ENCODE data around the gene IL22RA2.
"Not testable (repeated sequence)": the region's sequence is repeated elsewhere in the genome, so short reads cannot be mapped to it uniquely, and the experiment has no call there.

IL22RA2 gene

DNA sequence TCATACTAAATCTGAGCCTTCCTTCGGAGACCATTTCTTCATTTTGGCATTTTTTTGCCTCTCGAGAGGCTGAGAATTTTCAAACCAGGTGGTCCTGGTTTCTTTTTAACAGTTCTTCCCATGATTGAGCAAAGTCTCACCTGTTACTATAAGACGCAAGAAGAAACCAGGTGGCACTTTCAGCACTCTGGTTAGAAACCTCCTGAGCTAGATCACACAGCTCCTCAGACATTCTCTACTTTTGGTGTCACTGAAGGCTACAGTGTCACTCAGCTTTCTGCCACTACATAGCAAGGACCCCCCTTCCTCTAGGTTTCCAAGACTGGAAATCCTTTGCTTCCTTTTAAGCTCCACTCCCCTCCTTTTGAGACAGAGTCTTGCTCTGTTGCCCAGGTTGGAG is 38.5 kb upstream of the IL22RA2 start:
- H3K36me3 ChIP-seq (ENCODE audit: control insufficient read depth in 2 of 2, insufficient read depth in 1 of 2, low read length in 2 of 2) = peaks cover 0 to 8% of the 10 kb centered on the region in 2 experiments; a peak in 1 of 3 replicates
- POLR2A ChIA-PET = no interaction called here
- no peak for TF ChIP-seq ZBTB6 (tag by site-specific recombination; IDR thresholded peaks at IDR 0.05)
- no peak for TF ChIP-seq ZNF561 (tag by site-specific recombination; IDR thresholded peaks at IDR 0.05; ENCODE audit: borderline replicate concordance)
- no peak for TF ChIP-seq ZNF501 (tag by site-specific recombination; IDR thresholded peaks at IDR 0.05)
- no peak for TF ChIP-seq IKZF3 (tag by site-specific recombination; IDR thresholded peaks at IDR 0.05)
- TF ChIP-seq FEZF1 (tag by site-specific recombination; IDR thresholded peaks at IDR 0.05) = no peak
- no peak for TF ChIP-seq KLF1 (tag by site-specific recombination; IDR thresholded peaks at IDR 0.05)
- TF ChIP-seq SP3 (tag by site-specific recombination; IDR thresholded peaks at IDR 0.05) = no peak
- TF ChIP-seq ZNF138 (tag by site-specific recombination; IDR thresholded peaks at IDR 0.05; ENCODE audit: borderline replicate concordance) = no peak

GRCh38 chr6:137210903-137211302 is 37.5 kb upstream of the IL22RA2 start:
- ChIA-PET CTCF (no interaction called here), POLR2A (no interaction called here)
- no peak overlapping the region for H3K27ac ChIP-seq (ENCODE audit: extremely low read depth, low read depth, low read length)
- H3K4me1 ChIP-seq (ENCODE audit: control insufficient read depth, insufficient read depth, low read length) = no peaks in the 10 kb centered on the region
- no peaks in the 10 kb centered on the region for H3K9me3 ChIP-seq (ENCODE audit: control insufficient read depth, insufficient read depth, low read depth, low read length)
- no peak overlapping the region for H3K4me3 ChIP-seq (ENCODE audit: low read depth, low read length)
- H3K36me3 ChIP-seq (ENCODE audit: control insufficient read depth in 2 of 2, insufficient read depth in 1 of 2, low read length in 2 of 2) = peaks cover 0 to 16% of the 10 kb centered on the region in 2 experiments; a peak in 1 of 3 replicates
- TF ChIP-seq ZNF10 (tag by site-specific recombination; IDR thresholded peaks at IDR 0.05) (no peak), ZNF155 (tag by site-specific recombination; IDR thresholded peaks at IDR 0.05) (no peak), ZNF416 (tag by site-specific recombination; IDR thresholded peaks at IDR 0.05) (no peak), PATZ1 (tag by site-specific recombination; IDR thresholded peaks at IDR 0.05) (no peak)

More for the DNA sequence above, 38.5 kb upstream of the IL22RA2 start:
- H3K9me3 ChIP-seq (ENCODE audit: control insufficient read depth, insufficient read depth, low read depth, low read length) = no peaks in the 10 kb centered on the region
- peaks cover 4% of the 10 kb centered on the region for H3K4me1 ChIP-seq (ENCODE audit: control insufficient read depth, insufficient read depth, low read length)
- H3K27ac ChIP-seq (ENCODE audit: extremely low read depth, low read depth, low read length) = no peak overlapping the region
- CTCF ChIA-PET = no interaction called here
- H3K4me3 ChIP-seq (ENCODE audit: low read depth, low read length) = no peak overlapping the region

- POLR2A ChIA-PET = no interaction called here
- H3K27ac ChIP-seq (ENCODE audit: extremely low read depth, low read depth, low read length) = no peak overlapping the region
- H3K9me3 ChIP-seq (ENCODE audit: control insufficient read depth, insufficient read depth, low read depth, low read length) = no peaks in the 10 kb centered on the region
- TF ChIP-seq ZNF76 (tag by site-specific recombination; IDR thresholded peaks at IDR 0.05; ENCODE audit: borderline replicate concordance, low read depth) = no peak
- peak; percentile 90 for TF ChIP-seq ZNF585B (tag by site-specific recombination; IDR thresholded peaks at IDR 0.05)
- no peak for TF ChIP-seq SCRT2 (tag by site-specific recombination; IDR thresholded peaks at IDR 0.05)
- TF ChIP-seq SETDB1 (IDR thresholded peaks at IDR 0.05; ENCODE audit: insufficient read length, low read length) = peak; percentile 37
- peaks cover 15 to 39% of the 10 kb centered on the region in 2 experiments for H3K36me3 ChIP-seq (ENCODE audit: control insufficient read depth in 2 of 2, insufficient read depth in 1 of 2, low read length in 2 of 2)
- CTCF ChIA-PET = no interaction called here
- no peaks in the 10 kb centered on the region for H3K4me1 ChIP-seq (ENCODE audit: control insufficient read depth, insufficient read depth, low read length)
- no peak overlapping the region for H3K4me3 ChIP-seq (ENCODE audit: low read depth, low read length)
Measured at GRCh38 chr6:137208279-137208678, 34.8 kb upstream of the IL22RA2 start.

- POLR2A ChIA-PET; H3K27ac ChIP-seq (ENCODE audit: extremely low read depth, low read depth, low read length); H3K9me3 ChIP-seq (ENCODE audit: control insufficient read depth, insufficient read depth, low read depth, low read length); H3K4me3 ChIP-seq (ENCODE audit: low read depth, low read length); H3K4me1 ChIP-seq (ENCODE audit: control insufficient read depth, insufficient read depth, low read length); CTCF ChIA-PET: not testable (repeated sequence)
- H3K36me3 ChIP-seq (ENCODE audit: control insufficient read depth in 2 of 2, insufficient read depth in 1 of 2, low read length in 2 of 2) = peaks cover 22 to 47% of the 10 kb centered on the region in 2 experiments
Measured at GRCh38 chr6:137207457-137207856, 34.0 kb upstream of the IL22RA2 start.
